ENCODE results near the gene PRSS16.

The PRSS16 gene

DNA sequence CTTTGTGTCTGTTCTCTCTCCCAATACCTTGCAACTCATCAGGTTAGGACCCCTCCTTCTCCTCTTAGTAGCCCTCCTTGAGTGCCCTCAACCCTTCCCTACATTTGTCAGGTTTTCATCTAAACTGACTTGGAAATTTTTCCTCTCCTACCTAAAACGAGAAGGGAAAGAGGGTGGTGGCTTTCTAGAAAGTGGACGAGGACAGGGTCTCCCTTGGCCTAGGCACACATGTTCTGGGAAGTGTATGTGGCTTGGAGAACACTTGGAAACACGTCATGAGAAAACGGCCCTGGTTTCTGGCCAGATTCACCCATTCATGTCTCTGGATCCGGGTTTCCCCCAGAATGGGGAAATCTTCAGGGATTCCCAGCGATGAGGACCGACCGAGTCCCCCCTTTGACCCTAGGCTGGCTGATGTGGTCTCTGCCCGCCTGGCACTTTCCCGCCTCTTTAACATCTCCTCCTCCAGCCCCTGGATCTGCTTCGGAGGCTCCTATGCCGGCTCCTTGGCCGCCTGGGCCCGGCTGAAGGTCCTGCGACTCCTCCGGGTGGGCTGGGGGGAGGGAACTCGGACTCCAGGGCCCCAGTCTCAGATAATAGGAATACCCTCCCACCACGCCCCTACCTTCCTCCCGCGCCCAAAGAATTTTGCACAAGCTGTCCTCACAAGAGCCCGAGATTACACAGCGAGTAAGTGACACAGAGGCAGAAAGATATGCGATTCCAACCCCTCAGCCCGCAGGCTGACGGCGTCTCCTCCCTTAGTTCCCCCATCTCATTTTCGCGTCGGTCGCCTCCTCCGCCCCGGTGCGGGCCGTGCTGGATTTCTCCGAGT lies 3.0 kb downstream of the PRSS16 start:
- peak overlapping the region; percentile 54 for H3K4me3 ChIP-seq (ENCODE audit: low read depth, low read length)

DNA sequence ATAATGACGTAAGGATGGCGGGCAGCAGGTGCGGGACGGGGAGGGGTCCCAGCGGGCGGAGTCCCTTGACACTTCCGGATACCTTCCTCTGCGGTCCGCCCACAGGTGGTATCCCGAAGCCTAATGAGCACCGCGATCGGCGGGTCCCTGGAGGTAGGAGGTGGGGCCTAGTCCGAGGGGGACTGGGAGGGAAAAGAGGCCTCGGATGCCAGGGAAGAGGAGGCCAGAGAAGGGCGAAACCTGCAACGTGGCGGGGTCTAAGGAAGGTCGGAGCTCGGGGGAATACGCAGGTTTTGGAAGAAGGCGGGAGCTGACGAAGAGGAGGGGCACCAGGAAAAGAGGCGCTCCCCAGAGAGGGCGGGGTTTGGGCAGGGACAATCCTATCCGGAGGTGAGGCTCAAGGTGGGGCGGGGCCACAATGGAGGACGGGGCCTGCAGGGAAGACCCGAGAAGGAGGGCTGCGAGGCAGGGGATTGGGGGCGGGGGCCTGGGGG lies 3.7 kb downstream of the PRSS16 start:
- TF ChIP-seq, protein P1, sequence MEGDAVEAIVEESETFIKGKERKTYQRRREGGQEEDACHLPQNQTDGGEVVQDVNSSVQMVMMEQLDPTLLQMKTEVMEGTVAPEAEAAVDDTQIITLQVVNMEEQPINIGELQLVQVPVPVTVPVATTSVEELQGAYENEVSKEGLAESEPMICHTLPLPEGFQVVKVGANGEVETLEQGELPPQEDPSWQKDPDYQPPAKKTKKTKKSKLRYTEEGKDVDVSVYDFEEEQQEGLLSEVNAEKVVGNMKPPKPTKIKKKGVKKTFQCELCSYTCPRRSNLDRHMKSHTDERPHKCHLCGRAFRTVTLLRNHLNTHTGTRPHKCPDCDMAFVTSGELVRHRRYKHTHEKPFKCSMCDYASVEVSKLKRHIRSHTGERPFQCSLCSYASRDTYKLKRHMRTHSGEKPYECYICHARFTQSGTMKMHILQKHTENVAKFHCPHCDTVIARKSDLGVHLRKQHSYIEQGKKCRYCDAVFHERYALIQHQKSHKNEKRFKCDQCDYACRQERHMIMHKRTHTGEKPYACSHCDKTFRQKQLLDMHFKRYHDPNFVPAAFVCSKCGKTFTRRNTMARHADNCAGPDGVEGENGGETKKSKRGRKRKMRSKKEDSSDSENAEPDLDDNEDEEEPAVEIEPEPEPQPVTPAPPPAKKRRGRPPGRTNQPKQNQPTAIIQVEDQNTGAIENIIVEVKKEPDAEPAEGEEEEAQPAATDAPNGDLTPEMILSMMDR (IDR thresholded peaks at IDR 0.05; ENCODE audit: low read depth, low read length) = no peak
- H3K4me3 ChIP-seq (ENCODE audit: low read depth, low read length) = peak overlapping the region; percentile 54

More for the DNA sequence above, 3.0 kb downstream of the PRSS16 start:
- TF ChIP-seq, protein P1 (IDR thresholded peaks at IDR 0.05; ENCODE audit: low read depth, low read length) = no peak

DNA sequence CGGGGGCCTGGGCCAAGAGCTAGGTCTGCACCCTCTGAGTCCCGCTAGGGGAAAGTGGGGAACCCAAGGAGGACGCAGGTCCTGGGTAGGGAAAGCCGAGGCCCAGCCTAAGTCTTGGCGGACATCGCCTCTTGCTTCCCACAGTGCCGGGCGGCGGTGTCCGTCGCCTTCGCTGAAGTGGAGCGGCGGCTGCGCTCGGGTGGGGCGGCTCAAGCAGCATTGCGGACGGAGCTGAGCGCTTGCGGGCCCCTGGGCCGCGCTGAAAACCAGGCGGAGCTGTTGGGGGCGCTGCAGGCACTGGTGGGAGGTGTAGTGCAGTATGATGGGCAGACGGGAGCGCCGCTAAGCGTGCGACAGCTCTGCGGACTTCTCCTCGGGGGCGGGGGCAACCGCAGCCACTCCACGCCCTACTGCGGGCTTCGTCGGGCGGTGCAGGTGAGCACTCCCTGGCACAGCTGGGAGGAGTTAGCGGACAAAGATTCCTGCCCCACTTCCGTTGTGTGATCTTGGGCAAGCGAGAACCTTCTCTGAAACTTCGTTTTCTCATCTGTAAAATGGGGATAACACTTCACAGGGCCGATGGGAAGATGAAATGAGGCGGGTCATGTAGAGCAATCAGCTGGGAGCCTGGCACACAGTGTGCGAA lies 4.2 kb downstream of the PRSS16 start:
- TF ChIP-seq, protein P1 (IDR thresholded peaks at IDR 0.05; ENCODE audit: low read depth, low read length) = peak; percentile 9; the same call in 1 of the 2 replicates
- peak overlapping the region; percentile 54 for H3K4me3 ChIP-seq (ENCODE audit: low read depth, low read length)

DNA sequence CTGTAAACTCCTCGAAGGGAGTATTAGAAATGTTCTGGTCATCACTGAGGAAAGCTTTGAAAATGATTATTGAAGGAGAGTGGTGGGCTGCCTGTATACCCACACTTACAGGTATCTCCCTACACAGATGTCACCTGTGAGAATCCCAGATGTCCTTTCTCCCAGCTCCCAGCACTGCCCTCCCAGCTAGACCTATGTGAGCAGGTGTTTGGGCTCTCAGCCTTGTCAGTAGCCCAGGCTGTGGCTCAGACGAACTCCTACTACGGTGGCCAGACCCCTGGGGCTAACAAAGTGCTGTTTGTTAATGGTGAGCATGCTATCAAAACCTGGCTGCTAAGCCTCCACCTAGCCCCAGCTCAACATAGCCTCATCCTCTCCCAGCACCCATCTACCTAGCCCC lies 7.1 kb downstream of the PRSS16 start:
- no peak overlapping the region for H3K4me3 ChIP-seq (ENCODE audit: low read depth, low read length)
- TF ChIP-seq, protein P1 (IDR thresholded peaks at IDR 0.05; ENCODE audit: low read depth, low read length) = no peak

DNA sequence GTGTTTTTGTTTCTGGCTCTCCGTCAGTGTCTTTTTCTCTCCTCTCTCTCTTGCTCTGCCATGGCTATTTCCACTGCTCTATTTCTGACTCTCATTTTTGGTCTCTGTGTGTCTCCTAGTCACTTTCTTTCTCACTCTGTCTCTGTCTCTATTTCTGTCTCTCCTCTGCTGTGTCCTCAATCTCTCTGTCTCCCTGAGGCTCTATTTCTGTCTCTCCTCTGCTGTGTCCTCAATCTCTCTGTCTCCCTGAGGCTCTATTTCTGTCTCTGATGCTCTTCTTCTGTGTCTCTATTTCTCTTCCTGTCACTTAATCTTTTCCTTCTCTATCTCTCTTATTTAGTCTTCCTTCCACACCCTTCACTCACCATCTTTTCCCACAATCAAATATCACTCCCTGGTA lies 8.4 kb downstream of the PRSS16 start:
- no peak overlapping the region for H3K4me3 ChIP-seq (ENCODE audit: low read depth, low read length)
- TF ChIP-seq, protein P1 (IDR thresholded peaks at IDR 0.05; ENCODE audit: low read depth, low read length) = no peak

DNA sequence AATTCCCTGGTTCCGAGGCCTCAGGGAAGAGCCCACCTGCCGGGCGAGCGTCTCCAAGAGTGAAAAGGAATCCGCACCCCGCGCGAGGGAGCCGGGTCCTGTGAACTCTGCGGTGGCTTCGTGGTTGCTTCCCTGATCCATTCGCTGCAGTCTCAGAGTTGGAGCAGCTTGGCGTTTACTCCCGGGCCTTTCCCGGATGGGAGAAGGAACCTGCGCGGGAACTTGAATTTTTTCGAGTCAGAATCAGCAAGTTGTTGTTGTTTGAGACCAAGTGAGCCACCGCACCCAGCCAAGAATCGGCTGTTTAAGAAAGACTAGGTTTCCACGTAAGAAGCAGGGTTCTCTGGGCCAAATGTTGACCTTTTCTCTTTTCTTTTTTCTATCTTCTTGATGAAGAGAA lies 12.9 kb downstream of the PRSS16 start:
- peak overlapping the region; percentile 38 for H3K4me3 ChIP-seq (ENCODE audit: low read depth, low read length)
- TF ChIP-seq, protein P1 (IDR thresholded peaks at IDR 0.05; ENCODE audit: low read depth, low read length) = no peak
